SK-N-SH treated with all-trans-retinoic acid at 6 μM for 48 hours (cell line): ENCODE measurements around the gene CENPT.

ENCODE experiments used
- BACH2 ChIP-seq: fragments of 250-450 bp; sonication (Bioruptor Pico); IDR thresholded peaks from 2 replicates; pipeline ENCODE4 v1.9.0; 2021; ENCODE audit warnings: mild to moderate bottlenecking, borderline replicate concordance
- CSDC2 ChIP-seq: fragments of 250-450 bp; sonication (Bioruptor Pico); IDR thresholded peaks from 2 replicates; pipeline ENCODE4 v1.5.0; 2020; ENCODE audit warnings: mild to moderate bottlenecking, moderate library complexity
- CSRNP3 ChIP-seq: fragments of 250-450 bp; sonication (Bioruptor Pico); IDR thresholded peaks from 2 replicates; pipeline ENCODE4 v1.5.1; 2021; ENCODE audit warnings: mild to moderate bottlenecking, moderate library complexity
- ISL1 ChIP-seq: fragments of 250-450 bp; sonication (Bioruptor Pico); IDR thresholded peaks from 2 replicates; pipeline ENCODE4 v2.1.2; 2022; ENCODE audit warnings: mild to moderate bottlenecking, moderate library complexity
- OSR1 ChIP-seq: fragments of 250-450 bp; sonication (Bioruptor Pico); IDR thresholded peaks from 2 replicates; pipeline ENCODE4 v1.8.0; 2022; ENCODE audit warnings: moderate library complexity, mild to moderate bottlenecking, inconsistent platforms
- PATZ1 ChIP-seq: fragments of 250-450 bp; sonication (Bioruptor Pico); IDR thresholded peaks from 2 replicates; pipeline ENCODE4 v1.8.0; 2020; ENCODE audit warnings: mild to moderate bottlenecking, moderate library complexity, borderline replicate concordance
- RARB ChIP-seq: fragments of 250-450 bp; sonication (Bioruptor Pico); IDR thresholded peaks from 2 replicates; pipeline ENCODE4 v1.8.0; 2021; ENCODE audit warnings: mild to moderate bottlenecking, moderate library complexity
- SNAI2 ChIP-seq: fragments of 250-450 bp; sonication (Bioruptor Pico); IDR thresholded peaks from 2 replicates; pipeline ENCODE4 v1.5.0; 2020; ENCODE audit warnings: mild to moderate bottlenecking, moderate library complexity
- TCF4 ChIP-seq: fragments of 250-450 bp; sonication (Bioruptor Pico); IDR thresholded peaks from 2 replicates; pipeline ENCODE4 v1.8.0; 2021; ENCODE audit warnings: mild to moderate bottlenecking, moderate library complexity, borderline replicate concordance
- ZFP3 ChIP-seq: fragments of 250-450 bp; sonication (Bioruptor Pico); IDR thresholded peaks from 2 replicates; pipeline ENCODE4 v1.5.0; 2020; ENCODE audit warnings: mild to moderate bottlenecking, moderate library complexity
- ZFP30 ChIP-seq: fragments of 450-650 bp; formaldehyde crosslinking; IDR thresholded peaks from 2 replicates; pipeline ENCODE4 v1.5.0; 2022; ENCODE audit warnings: mild to moderate bottlenecking, moderate library complexity
- ZNF70 ChIP-seq: fragments of 450-650 bp; formaldehyde crosslinking; IDR thresholded peaks from 2 replicates; pipeline ENCODE4 v1.5.0; 2020; ENCODE audit warnings: mild to moderate bottlenecking, moderate library complexity
- ZNF8 ChIP-seq: fragments of 450-650 bp; formaldehyde crosslinking; IDR thresholded peaks from 2 replicates; pipeline ENCODE4 v1.5.0; 2020; ENCODE audit warnings: mild to moderate bottlenecking, moderate library complexity
- TF ChIP-seq, protein P1 (sequence below): fragments of 250-450 bp; sonication (Bioruptor Pico); IDR thresholded peaks from 2 replicates; pipeline ENCODE4 v1.8.0; 2021; ENCODE audit warnings: low read depth, mild to moderate bottlenecking, moderate library complexity, borderline replicate concordance

DNA sequence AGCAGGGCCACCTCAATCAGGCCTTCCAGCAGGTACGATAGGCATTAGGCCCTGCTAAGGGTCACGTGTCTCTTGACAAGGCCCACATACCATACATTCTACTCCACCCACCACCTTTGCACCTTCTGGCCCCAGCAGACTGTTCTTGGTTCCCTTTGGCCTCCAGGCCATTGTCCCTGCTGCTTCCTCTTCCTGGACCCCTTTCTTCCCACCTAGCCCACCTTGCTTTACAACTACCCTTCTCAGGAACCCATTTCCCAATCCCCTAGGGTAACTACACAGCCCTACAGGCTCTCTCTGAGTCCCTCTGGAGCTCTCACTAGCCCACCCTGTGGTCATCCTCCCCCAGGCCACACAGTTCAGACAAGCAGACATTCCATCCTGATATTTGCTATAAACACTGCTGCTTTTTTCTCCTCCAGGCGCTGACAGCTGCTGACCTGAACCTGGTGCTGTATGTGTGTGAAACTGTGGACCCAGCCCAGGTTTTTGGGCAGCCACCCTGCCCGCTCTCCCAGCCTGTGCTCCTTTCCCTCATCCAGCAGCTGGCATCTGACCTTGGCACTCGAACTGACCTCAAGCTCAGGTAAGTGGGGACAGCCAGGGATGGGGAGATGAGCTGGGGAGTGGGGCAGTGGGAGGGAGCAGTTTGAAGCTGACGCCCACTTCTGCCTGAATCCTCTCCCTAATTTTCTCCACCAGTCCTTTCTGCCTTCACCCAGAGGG, 35.8 kb upstream of the CENPT start:
- no peak for TF ChIP-seq PATZ1
- no peak for TF ChIP-seq ZFP3
- no peak for TF ChIP-seq RARB (CRISPR knock-in tag)
- TF ChIP-seq, protein P1, sequence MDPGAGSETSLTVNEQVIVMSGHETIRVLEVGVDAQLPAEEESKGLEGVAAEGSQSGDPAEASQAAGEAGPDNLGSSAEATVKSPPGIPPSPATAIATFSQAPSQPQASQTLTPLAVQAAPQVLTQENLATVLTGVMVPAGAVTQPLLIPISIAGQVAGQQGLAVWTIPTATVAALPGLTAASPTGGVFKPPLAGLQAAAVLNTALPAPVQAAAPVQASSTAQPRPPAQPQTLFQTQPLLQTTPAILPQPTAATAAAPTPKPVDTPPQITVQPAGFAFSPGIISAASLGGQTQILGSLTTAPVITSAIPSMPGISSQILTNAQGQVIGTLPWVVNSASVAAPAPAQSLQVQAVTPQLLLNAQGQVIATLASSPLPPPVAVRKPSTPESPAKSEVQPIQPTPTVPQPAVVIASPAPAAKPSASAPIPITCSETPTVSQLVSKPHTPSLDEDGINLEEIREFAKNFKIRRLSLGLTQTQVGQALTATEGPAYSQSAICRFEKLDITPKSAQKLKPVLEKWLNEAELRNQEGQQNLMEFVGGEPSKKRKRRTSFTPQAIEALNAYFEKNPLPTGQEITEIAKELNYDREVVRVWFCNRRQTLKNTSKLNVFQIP: no peak
- TF ChIP-seq CSDC2: no peak
- TF ChIP-seq BACH2: no peak
- TF ChIP-seq OSR1 (CRISPR knock-in tag): no peak
- no peak for TF ChIP-seq TCF4 (CRISPR knock-in tag)
- TF ChIP-seq SNAI2 (CRISPR knock-in tag): no peak
- no peak for TF ChIP-seq ZNF8 (CRISPR knock-in tag)
- no peak for TF ChIP-seq CSRNP3
- no peak for TF ChIP-seq ZFP30 (CRISPR knock-in tag)
- no peak for TF ChIP-seq ISL1 (CRISPR knock-in tag)
- no peak for TF ChIP-seq ZNF70 (CRISPR knock-in tag)
